OCI-LY7 (cell line): ENCODE measurements around the gene SERPINA1.

Source experiments
- CTCF ChIP-seq: fragments of 200-600 bp; sonication (generic); conservative IDR thresholded peaks from 2 replicates; pipeline ENCODE4 v1.5.1; 2014; ENCODE audit warnings: mild to moderate bottlenecking, antibody characterized with exemption, low read length, moderate library complexity, mixed read lengths
- EZH2phosphoT487 ChIP-seq: fragments of 200-600 bp; sonication (generic); IDR thresholded peaks from 2 replicates; pipeline ENCODE4 v1.6.1; 2018; ENCODE audit warnings: low read depth, borderline replicate concordance, mild to moderate bottlenecking, mixed run types, antibody characterized with exemption, low read length, moderate library complexity, mixed read lengths

GRCh38 chr14:94412671-94413638 is 24.6 kb upstream of the SERPINA1 start:
- TF ChIP-seq CTCF: peak; percentile 41; the same call in 1 of the 2 replicates
- TF ChIP-seq EZH2phosphoT487: no peak
